Liver (tissue), 3 donors: ENCODE measurements around the gene FOXN3.

Experiments
- CTCF ChIP-seq: fragments of 150-350 bp; IDR thresholded peaks from 2 replicates; pipeline ENCODE4 v1.5.1; 2017; ENCODE audit warnings: improper control_type of control experiment, low read depth, low read length; ENCODE audit not compliant: missing input control
- FOXA1 ChIP-seq: IDR thresholded peaks from 2 replicates; pipeline ENCODE4 v1.6.1; 2016; ENCODE audit warnings: antibody characterized with exemption
- FOXA2 ChIP-seq: IDR thresholded peaks from 2 replicates; pipeline ENCODE4 v1.6.1; 2016; ENCODE audit warnings: antibody characterized with exemption
- GABPA ChIP-seq, 2 donors: IDR thresholded peaks in 1 of 2; conservative IDR thresholded peaks in 1 of 2; 2 replicates each; pipeline ENCODE4 v1.6.1; 2016; ENCODE audit warnings: antibody characterized with exemption in 2 of 2, mild to moderate bottlenecking in 1 of 2, moderate library complexity in 1 of 2
- JUND ChIP-seq, 2 donors: IDR thresholded peaks; 2 replicates each; pipeline ENCODE4 v1.6.1; 2016; ENCODE audit warnings: antibody characterized with exemption in 2 of 2
- SP1 ChIP-seq: IDR thresholded peaks from 2 replicates; pipeline ENCODE4 v1.6.1; 2018; ENCODE audit warnings: antibody characterized with exemption, mild to moderate bottlenecking
- TAF1 ChIP-seq: conservative IDR thresholded peaks from 2 replicates; pipeline ENCODE4 v1.6.1; 2016; ENCODE audit warnings: antibody characterized with exemption, mild to moderate bottlenecking
- YY1 ChIP-seq: IDR thresholded peaks from 2 replicates; pipeline ENCODE4 v1.6.1; 2016; ENCODE audit warnings: antibody characterized with exemption, mild to moderate bottlenecking
- ZBTB33 ChIP-seq: IDR thresholded peaks from 2 replicates; pipeline ENCODE4 v1.6.1; 2016; ENCODE audit warnings: antibody characterized with exemption
- donor health status: healthy.
- donor health status: healthy.

GRCh38 chr14:89212386-89213235 is 204.4 kb downstream of the FOXN3 start:
- TF ChIP-seq TAF1, result no peak
- TF ChIP-seq YY1, result no peak
- no peak for TF ChIP-seq FOXA1
- no peak for TF ChIP-seq CTCF
- TF ChIP-seq JUND (IDR thresholded peaks at IDR 0.05), result no peak
- TF ChIP-seq ZBTB33, result no peak
- no peak for TF ChIP-seq FOXA2
- TF ChIP-seq SP1, result no peak
- TF ChIP-seq GABPA (IDR thresholded peaks at IDR 0.05 in 1 of 2, conservative IDR thresholded peaks at IDR 0.05 in 1 of 2), result no peak
